GM21423 (cell line): Measurements from ENCODE around the gene CACNA1H.

ENCODE experiments used
- ATAC-seq: cut with Tn5 transposase; IDR thresholded peaks from one replicate; pipeline ENCODE4 v1.9.1; 2021; ENCODE audit warnings: mild to moderate bottlenecking, moderate library complexity; ENCODE audit not compliant: unreplicated experiment

CACNA1H gene

DNA sequence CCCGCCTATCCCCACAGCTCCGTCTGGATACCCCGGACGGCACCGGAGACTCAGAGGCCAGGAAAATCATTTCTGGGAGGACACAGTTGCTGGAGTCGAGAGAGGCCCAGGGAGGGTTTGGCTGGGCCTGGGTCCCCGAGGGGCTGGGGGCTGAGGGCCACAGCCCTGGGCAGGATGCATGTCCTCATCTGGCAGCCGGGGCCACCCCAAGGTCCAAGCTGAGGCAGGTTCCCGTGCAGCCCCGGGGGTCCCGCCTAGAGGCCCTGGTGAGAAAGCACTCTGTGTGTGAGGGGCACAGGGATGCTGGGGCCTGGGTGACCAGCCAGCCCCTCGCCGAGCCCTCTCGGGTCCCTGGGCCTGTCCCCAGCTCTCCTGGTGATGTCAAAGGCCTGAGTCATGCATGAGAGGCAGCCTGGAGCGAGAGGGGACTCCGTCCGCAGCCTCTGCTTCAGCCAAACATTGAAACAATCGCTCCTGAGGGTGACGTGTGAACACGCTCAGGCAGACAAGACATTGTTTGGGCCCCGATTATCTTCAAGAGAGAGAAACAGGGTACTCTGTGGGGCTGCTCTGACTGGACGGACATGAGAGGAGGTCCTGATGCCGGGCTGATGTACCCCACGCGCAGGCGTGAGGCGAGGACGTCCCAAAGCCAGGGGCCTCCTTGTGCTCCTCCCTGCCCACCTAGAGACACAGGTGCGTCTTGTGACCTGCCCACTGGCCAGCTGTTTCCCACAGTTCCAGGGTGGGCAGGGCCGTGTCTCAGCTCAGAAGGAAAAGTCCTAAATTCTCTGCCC lies 31.1 kb upstream of the CACNA1H start:
- ATAC-seq: no peak

DNA sequence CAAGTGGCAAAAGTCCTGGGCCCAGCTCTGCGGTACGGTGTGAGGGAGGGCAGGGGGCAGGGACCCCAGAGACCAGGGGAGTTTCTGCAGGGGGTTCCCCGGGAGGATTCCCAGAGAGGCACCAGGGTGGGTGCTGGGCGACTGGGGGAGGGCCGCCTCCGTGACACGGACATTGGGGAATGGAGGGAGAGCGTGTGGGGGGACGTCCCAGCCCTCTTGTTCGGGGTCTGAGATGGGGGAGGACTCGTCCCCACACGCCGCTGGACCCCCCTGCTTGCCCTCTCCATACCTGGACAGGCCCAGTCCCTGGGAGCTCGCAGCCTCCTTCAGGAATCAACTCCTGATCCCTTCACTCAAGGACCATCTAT lies 30.5 kb upstream of the CACNA1H start:
- ATAC-seq: no peak

DNA sequence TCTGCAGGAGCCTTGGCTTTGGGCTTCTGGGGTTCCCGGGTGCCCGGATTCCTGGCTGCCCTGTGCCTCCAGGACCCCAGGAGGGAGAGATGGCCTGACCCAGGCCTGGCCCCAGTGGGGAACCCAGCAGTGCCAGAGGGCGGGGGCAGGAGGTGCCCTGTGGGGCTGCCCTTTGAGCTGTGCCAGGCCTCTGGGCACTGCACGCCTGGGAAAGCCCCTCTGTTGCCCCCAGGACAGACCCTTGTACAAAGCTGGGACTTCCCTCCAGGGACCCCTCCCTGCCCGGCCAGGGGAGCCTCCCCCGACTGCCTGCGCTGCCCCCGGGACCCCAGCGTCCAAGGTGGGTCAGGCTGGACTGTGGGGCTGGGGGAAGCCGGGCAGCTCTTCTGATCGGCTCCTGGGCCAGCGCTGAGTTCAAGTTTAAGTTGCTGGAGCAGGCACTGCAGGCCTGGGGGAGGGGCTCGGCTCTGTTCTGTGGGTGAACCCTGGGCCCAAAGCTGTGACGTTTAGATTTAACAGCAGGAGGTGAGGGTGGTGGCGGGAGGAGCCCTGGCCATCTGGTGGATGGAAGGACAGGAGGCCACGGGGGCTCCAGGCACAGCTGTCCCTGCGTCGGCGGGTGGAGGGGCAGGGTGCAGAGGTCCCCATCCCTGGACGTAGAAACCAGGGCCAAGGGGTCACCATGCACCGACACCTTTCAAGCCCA lies 29.2 kb upstream of the CACNA1H start:
- no peak for ATAC-seq

DNA sequence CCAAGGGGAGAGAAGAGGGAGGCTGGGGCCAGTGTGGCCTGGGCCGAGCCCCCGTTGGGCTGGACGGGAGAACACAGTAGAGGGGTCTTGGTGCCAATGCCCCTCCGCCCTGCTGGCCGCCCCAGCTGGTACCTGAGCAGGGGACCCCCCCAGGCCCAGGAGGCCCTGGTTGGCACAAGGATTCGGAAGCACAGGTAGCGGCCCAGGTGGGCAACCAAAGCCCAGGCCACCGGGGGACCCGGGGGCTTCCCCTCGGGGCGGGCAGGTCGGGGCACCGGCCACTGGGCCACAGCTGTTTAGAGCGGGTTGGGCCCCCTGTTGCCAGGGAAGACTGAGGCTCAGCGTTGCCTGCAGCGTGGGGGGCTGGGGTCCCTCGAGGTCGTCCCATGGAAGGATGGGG lies 28.6 kb upstream of the CACNA1H start:
- no peak for ATAC-seq

DNA sequence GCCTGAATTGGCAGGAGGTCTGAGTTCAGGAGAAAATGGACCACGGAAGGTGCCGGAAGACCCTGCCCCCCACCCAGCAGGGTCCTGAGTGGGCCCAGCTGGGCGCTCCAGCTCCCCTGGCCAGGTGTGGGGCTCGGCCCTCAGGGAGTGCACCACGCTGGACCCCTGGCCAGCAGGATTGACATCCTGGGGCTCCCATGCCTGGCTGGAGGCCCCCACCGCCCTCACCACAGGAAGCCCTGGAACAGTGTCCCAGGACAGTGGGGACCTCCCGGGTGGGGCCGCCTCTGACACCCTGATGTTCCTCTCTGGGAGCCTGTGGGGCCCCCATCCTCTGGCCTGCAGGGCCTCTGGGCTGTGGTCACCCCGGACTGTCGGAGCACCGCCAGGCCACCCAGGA lies 28.1 kb upstream of the CACNA1H start:
- ATAC-seq: no peak

DNA sequence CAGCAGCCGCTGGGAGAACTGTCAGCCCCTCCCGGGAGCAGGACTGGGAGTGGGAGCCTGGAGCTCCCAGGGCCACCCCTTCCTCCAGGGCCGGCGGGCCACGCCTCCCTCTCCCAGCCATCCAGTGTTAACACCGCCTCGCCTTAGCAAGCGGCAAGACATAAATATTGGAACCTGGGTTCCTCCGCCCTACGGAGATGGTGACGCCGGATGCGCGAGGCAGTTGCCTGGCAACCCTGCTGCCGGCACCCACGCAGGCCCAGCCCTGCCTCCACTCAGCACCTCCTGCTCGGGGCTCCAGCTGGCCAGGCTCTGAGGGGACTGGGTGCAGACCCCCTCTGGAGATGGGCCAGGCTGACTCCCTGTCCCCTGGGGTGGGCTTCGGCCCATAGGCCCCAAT lies 27.4 kb upstream of the CACNA1H start:
- ATAC-seq: no peak

DNA sequence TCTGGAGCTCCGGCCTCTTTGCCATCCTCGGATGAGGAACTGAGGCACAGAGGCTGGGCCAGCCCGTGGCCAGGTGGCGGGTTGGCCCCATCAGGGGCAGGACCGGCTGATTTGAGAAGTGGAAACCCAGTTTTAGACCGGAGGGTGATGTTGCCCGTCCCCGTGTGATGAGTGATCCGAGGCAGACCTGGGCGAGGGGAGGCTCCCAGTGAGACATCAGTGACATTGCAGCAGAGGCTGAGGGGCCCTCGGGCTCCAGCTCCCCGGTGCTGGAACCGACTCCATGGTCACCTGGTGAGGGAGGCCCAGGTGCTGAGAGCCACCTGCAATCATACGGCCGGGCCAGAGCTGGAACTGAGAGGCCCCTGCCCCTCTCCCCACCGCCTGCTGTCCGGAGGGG lies 26.9 kb upstream of the CACNA1H start:
- no peak for ATAC-seq

DNA sequence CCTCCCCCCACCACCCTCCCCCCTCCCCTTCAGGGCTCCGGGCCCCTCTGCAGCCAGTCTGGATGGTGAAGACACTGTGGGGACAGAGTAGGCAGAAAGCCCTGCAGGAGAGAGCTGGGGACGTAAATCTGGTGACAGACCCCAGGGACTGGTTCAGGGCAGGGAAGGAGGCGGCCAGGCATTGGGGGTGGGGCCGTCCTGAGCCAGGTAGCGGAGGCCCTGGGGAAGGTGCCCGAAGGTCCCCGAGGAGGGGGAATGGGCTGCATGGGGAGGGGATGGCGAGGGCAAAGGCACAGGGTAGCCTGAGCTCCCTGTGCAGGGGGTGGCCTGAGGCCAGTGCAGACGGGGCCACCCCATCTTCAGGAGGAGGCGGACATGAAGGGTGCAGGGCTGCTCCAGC lies 26.3 kb upstream of the CACNA1H start:
- no peak for ATAC-seq

DNA sequence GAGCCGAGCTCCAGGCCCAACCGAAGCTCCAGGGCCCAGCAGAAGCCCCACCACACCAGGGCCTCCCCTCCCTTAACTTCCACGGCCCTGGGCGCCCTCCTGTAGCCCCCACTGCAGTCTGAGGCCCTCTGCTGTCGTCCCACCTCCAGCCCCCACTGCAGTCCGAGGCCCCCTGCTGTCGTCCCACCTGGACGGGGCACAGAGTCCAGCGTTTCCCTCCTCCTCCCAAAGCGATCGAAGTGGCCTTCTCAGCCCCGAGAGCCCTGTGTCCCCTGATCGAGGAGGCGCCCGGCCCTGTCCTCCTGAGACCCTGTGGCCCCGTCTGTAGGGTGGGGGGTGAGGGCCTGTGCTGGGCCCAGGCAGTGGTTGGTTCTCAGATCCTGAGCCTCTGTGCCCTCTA lies 25.8 kb upstream of the CACNA1H start:
- no peak for ATAC-seq

DNA sequence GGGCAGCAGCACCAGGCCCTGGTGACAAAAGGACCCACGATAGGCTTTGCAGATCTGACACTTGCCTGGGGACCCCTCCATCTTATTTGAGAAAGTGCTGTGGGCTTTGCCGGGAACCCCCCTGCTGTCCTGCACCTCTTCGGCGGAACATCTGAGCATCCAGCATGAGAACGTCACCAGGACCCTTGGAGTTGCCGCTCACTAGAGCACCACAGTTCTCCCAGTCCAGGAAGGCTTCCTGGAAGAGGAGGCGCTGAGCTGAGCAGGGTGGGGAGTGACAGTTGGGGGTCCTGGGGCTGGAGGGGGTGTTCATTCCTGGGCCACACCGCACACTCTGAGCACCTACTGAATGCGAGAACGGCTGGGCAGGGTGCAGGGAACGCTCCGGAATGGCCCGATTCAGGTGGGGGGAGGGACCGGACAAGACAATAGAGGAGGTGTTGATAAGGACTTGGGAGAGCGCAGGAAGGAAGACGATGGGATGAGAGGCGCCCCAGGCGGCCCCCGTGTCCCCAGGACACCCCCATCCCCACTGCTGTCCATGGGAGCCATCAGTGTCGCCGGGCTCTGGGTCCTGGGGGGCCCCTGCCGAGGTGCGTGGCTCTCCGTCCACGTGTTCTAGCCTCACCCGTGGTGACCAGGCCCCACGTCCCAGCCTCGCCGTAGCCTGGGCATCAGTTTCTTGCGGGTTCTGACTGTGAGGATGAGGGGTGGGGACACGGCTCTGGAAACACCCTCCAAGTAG lies 24.8 kb upstream of the CACNA1H start:
- no peak for ATAC-seq

DNA sequence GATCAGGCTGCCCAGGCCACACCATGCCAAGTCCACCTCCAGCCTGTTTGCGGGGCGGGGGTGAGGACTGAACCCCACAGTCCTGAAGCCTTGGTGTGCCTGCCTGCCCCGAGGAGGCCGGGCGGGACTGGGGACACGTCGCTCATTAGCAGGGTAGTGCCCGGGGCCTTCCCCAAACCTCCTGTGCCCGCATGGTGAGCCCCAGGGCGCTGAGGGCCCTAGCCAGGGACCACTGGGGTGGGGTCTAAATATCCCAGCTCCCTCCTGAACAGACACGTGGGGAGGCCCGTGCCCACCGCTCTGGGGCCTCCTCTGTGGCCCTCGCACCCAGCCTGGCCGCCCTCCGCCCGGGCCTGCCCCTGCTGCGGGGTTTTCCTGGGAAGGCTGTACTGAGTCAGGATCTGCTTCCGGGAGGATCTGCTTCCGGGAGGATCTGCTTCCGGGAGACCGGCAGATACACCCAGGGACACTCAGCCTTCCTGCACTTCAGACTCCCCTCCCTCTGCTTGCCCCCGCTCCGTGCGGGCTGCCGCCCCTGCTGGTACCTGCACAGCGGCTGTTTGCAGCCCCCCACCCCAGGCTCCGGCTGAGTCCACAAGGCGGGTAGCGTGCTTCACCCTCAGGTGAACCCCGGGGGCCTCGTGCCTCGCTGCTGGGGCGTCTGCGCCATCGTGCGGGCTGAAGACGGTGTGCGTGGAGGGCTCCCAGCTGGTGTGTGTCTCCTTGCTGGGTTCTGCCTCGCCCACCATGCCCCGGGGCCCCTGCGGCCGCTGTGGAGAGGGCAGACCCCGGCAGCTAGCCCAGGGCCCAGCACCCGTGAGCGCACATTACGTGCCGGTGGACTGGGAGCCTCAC lies 23.6 kb upstream of the CACNA1H start:
- ATAC-seq: no peak

DNA sequence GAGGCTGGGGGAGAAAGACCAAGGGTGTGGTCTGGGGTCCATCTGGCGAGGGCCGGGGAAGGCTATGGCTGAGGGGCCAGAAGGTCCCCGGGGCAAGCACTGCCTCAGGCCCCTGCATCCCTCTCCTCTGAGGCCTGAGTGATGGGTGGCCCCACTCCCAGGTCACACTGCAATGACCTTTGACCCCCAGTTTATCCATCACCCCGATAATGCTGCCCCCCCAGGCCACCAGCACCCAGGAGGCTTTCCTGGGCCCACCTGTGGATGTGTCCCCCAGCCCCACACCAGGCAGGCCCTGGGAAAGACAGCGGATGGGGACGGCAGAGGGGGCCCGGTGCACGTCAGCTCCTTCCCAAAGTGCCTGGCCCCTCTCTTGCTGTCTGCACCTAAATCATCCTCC lies 22.5 kb upstream of the CACNA1H start:
- ATAC-seq: no peak

DNA sequence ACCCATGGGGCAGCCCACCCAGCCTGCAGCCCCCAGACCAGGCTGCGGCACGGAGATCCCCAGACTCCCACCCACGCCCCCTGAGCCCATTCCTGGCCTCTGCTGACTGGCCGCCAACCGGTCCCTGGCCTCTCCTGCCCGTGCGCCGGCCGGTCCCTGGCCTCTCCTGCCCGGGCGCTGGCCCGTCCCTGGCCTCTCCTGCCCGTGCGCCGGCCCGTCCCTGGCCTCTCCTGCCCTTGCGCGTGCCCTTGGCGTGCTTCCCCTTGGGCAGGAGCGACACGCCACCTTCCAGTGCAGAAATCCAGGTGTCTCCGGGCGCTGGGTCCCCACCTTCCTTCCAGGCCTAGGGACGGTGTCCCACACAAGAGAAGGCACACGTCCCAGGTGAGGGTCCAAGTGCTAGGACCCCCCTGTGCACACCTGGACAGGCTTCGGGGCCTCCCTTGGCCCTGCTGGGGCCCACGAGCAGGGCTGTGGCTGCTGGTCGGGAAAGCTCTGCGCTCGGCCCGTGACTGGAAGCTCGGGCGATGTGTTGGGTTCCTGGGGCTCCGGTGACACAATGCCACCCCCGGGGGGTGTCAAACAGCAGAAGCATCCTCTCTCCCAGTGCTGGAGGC lies 21.4 kb upstream of the CACNA1H start:
- ATAC-seq: no peak

DNA sequence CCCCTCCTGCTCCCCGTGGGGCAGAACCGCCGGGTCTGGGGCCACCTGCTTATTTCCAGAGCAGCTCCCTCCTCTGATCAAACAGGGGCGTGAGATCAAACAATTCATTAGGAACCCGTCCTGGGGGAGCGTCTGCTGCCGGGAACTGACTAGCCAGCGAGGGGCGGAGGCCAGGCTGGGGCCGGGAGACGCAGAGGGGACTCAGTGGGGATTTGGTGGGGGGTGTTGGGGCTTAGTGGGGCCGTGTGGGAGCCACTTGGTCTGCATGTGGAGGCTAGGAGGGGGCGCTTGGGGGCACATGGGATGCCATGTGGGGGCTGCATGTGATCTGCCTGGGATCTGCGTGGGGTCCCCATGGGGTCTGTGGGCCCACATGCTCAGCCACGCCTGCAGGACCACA lies 20.5 kb upstream of the CACNA1H start:
- ATAC-seq: no peak

DNA sequence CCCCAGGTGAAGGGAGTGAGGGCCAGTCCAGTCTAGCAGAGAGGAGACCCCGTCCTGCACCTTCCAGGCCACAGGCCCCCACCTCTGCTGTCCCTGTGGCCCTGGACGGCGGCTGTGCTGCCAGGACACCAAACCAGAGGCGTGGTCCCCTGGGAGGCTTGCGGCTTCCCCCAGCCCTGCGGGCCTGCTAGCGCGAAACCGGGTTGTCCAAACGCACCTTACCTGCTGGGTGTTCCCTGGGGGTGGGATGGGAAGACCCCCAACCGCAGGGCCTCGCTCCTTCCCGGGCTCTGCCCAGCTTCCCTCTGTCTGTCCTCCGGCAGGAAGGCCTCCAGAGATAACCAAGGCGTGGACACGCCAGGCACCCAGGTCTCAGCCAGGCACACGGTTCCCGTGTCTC lies 19.6 kb upstream of the CACNA1H start:
- no peak for ATAC-seq

DNA sequence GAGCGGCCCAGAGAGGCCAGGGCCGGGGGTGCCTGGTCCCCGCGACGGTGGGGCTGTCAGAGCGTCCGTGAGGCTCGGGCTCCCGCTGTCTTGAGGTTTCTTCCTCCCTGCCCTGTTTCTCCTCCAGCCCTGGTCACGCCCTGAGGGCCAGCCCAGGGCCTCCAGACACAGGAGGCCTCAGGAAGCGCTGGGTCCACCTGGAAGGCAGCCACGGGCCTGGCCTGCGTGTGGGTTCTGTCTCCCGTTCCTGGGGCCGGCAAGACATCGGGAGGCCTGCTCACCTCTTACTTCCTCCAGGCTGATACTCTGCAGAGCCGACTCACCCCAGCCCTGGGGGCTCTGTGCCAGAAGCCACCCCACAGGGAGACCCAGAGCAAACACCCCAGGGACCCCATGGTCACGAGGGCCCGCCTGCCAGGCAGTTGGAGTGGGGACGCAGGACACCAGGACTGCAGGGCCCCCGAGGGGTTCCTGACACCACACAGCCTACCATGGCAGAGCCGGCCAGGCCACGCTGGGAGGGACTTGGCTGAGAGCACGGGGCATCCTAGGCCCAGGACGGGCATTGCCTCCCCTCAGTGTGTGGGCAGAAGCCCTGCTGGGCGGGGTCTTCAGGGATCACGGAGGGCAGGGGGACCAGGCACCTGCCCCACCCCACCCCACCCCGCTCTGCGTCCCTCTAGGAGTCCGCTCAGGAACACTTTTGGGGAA lies 18.9 kb upstream of the CACNA1H start:
- no peak for ATAC-seq

DNA sequence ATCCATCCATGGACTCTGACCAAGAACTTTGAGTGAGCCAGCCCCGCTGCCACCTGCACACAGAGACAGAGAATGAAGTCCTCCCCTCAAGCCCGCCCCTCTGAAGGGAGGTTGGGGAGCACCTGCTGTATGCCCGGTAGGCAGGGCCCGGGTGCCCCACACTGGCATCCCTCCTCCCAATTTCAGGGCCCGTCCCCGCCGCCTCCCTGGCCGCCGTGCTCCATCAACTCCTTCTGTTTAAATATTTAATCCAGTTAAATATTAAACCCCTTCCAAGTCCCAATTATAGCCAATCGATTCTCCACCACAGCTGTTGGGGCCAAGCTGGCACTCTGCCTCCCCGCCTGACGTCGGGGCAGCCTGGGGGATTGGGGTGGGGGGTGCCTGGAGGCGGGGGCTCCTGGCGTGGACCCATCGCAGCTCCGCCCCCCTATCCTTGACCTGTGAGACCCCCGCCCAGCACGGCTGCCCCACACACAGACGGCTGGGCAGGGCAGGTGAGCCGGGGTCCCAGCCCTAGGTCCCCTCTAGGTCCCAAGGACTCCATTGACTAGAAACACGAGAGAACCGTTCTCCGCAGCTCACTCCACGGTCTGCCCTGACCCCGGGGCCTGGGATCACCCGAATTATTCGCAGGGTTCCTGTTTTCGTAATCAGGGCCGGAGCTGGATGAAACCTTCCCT lies 18.0 kb upstream of the CACNA1H start:
- no peak for ATAC-seq

DNA sequence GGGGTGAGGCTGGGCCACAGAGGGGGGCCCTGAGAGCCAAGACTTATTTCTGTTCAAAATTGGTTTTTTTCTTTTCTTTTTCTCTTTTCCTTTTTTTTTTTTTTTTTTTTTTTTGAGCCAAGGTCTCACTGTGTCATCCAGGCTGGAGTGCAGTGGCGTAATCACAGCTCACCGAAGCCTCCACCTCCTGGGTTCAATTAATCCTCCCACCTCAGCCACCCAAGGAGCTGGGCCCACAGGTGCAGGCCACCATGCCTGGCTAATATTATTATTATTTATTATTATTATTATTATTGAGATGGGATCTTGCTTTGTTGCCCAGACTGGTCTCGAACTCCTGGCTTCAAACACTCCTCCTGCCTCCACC lies 17.5 kb upstream of the CACNA1H start:
- no peak for ATAC-seq

DNA sequence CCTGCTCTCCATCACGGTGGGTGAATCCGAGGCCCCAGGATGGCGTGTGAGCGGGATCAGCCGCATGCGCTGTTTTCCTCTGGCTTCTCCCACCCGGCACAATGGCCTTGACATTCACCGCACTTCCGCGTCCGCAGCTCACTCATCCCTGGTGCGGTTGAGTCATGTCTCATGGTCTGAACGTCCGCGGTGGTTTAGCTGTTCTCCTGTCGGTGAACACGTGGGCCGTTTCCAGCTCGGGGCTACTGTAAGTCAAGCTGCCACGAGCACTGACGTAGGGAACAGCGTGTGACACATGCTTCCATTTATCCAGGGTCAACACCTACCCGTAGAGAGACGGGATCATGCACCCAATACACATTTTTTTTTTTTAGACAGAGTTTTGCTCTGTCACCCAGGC lies 15.3 kb upstream of the CACNA1H start:
- no peak for ATAC-seq
